Globus pallidus (tissue), 1 donor: ENCODE measurements around the gene TPTE2.
A peak's percentile ranks its signal among the peaks of the same experiment; 100 is the strongest.
"Not testable (repeated sequence)": the region's sequence is repeated elsewhere in the genome, so short reads cannot be mapped to it uniquely, and the experiment has no call there.

ENCODE experiments used
- DNase-seq: peaks from one replicate; pipeline ENCODE4 v3.0.0-alpha.2; 2015; ENCODE audit warnings: low spot score

TPTE2 gene

DNA sequence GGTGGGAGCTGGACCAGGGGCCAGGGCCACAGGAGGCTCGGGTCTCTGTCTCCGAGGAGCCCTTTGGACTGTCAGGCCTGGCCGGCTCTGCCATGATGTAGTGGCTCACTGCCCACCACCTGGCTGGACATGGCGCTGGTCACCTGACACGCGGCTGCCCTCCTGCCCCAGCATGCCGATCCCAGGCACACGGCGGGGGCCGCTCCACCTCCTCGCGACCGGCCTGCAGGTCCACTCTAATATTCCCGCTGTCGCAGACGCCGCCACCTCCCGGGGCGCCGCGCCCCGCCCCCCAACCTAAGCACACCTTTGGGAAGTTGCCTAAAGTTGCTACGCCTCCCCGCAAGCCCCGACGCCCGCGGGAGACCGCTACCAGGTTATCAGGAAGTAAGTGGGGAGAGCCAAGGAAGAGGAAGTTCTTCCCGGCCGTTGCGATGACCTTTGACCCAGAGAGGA is at the start of gene TPTE2:
TSS of gene TPTE2 (minus strand) at position 406 of the 456 bp plus-strand sequence. CDS start 58,298 bp downstream, outside the sequence.
- not testable (repeated sequence) for DNase-seq

DNA sequence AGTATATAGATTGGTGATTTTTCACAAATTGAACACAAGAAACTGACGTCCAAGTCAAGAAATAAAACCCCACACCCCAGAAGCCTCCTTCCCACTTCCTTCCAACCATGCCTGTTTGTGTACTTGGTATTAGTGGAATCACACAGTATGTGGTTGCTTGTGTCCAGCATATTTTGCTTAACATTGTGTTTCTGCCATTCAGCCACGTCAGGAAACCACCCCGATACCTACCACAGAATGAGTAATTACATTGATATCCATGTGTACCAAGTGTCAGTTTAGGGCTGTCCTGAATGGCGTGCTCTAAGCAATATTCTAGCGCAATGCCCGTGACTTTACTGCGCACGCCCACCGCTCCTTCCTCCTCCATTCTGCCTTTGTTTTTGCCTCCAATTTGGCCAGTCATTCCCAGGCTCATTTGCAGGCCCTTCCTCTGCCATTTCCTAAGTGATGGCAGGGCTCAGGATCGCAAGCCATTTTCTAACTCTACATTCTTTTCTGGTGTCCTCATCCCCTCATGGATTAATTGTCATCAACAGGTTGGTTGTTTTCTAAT is 46.3 kb upstream of the TPTE2 start:
- DNase-seq = no peak

DNA sequence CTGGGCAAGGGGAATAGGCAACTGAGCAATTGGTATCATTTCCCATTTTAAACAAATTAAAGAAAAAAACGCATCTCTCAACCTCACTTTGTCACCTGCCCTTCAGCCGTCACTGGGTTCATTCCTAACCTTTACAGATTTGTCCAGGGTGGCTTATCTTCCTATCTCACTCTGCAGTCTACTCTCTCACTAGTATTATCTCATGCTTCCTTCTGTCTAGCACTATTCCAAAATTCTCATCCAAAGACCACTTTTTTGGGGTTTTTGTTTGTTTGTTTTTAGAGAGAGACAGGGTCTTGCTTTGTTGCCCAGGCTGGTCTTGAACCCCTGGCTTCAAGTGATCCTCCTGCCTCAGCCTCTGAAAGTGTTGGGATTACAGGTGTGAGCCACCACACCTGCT is 45.4 kb upstream of the TPTE2 start:
- DNase-seq = no peak

DNA sequence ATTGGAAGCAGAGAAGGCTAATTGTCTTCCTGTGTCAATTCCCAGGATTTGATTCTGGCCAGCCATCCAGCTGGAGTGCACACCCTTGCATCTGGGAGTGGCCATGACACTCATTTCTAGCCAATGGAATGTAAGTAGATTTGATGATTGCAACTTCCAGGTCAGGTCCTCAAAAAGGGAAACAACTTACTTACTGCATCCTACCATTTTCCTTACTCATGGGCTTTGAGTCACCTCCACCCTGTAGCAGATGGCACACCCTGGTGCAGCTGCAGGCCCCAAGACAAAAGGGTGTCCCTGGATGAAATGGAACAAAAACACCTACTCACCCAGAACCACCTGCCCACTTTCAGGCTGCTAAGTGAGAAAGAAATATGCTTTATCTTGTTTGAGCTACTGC is 44.8 kb upstream of the TPTE2 start:
- no peak for DNase-seq

DNA sequence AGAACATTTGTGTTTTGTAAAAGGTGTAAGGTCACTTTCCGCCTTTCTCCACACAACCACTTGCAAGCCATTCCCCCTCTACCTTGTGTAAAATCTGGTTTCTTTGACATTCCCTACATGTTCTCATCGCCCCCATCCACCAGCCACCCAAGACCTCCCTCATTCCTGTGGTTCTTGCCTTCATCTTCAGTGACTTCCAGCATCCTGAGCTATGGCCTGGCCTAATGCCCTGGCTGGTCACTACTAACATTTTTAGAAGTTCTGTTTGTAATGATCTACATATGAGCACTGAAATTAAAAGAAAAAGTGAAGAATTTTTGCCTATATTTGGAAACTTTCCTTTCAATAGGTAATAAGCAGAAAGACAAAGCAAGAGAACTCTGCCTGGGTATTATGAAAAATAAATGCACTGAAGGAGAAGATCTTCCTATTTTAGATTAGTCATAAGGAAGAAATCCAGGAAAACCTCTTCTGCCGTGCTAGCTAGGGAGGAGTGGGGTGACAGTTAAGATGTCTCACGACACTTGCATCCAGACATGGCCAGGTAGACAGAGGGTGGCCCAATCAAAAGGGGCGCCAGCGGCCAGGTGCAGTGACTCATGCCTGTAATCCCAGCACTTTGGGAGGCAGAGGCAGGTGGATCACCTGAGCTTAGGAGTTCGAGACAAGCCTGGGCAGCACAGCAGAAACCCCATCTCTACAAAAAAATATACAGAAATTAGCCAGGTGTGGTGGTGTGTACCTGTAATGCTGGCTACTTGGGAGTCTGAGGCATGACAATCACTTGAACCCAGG is 44.0 kb upstream of the TPTE2 start:
- no peak for DNase-seq

DNA sequence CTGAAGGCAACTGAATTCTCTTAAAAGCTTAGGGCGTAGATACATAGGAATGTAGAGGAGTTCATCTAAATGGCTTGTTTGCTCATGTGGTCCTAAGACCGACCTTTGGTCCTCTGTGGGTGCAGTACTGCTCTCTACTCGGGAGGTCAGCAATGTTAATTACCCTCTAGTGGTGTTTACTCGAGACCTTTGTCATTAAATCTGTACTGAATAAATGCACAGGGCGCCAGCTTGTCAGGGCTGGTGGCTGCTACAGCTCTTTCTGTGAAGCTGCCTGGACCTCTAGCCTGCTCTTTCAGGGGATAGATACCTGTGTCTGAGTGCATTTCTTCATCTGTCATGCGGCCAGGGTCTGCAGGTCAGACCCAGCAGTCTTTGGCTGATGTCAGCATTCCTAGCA is 43.0 kb upstream of the TPTE2 start:
- no peak for DNase-seq

DNA sequence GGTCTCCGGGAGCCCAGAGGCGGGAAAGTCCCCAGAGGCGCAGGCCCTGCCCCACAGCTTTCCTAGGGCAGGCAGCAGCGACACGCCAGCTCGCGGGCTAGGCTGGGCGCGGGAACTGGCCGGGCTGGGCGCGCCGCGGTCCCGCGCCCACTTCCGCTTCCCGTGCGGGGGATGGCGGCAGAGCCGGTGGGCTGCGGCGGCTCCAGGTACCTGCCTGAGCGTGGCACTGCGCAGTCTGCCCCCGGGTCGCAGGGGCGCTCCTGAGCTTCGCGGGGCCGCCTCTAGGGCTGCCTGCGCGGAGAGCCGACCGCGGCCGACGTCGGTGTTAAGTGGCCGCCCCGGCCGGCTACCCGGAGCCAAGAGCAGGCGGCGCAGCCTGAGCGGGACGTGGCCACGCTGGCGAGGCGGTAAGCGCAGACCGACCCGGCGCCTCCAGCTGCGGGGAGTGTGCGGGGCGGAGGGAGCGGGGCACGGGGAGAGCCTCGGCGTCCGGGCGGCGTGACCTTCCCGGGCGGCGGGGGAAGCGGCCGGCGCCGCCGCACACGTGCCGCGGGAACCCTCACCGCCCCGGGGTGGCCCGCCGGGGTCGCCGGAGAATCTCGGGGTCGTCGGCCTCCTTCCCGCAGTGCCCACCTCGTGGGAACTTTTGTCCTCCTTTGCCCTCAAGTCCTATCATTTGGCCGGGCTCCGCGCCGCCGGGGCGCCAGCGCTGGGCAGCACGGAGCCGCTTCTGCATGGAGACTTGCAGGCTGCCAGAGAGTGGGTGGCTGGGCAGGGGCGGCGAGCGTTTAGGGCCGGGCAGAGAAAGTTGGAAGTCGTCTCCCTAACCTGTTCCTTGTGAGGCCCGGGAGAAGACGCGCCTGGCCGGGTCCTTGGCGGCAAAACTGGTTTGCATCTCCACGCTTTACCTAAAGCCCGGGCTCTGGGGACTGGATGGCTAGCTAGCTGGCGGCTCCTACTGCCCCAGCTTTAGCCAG is 40.7 kb upstream of the TPTE2 start:
- no peak for DNase-seq

DNA sequence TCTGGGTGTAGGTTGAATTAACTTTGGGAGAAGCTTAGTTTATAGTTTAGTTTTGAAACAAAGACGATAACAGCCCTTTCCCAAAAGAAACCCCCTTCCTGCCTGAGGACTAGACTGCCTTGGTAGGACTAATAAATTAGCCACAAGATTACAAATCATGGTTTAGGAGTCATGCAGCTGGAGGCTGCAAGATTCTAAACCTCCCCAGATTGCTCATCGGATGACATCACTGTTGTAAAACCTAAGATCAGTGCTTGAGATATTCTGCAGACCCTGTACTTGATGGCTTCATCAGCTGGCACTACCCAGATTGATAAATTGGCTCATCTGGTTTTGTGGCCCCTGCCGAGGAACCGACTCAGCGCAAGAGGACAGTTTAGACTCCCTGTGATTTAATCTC is 36.2 kb upstream of the TPTE2 start:
- no peak for DNase-seq

DNA sequence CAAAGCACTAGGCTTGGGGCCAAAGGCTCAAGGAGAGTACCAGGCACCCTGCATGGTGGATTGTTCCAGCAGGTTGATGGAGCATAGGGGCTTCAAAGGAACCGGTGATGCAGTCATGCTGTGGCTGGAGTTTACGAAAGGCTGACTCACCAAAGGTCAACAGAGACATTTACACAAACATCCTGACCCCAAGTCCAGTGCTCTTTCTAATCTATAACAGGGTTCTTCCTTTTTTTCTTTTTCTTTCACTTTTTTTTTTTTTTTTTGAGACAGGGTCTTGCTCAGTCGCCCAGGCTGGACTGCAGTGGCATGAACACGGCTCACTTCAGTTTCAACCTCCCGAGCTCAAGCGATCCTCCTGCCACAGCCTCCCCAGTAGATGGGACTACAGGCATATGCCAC is 35.6 kb upstream of the TPTE2 start:
- no peak for DNase-seq

DNA sequence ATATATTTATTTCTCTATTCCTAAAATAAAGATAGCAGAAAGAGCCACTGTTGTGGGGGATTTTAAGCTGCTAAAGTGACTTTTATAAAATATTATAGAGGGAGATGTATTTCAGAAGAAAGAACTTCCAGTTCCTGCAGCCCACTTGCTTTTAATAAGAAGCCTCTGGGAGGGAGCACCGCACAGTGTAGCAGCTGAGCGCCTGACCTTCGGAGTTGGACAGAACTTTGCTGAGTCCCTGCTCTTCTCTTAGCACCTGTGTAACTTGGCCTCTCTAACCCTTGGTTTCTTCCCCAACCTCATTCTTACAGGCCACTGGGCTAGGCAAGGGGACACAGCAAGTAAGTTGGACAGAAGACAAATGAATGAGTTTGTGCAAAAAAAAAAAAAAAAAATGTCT is 34.8 kb upstream of the TPTE2 start:
- no peak for DNase-seq

DNA sequence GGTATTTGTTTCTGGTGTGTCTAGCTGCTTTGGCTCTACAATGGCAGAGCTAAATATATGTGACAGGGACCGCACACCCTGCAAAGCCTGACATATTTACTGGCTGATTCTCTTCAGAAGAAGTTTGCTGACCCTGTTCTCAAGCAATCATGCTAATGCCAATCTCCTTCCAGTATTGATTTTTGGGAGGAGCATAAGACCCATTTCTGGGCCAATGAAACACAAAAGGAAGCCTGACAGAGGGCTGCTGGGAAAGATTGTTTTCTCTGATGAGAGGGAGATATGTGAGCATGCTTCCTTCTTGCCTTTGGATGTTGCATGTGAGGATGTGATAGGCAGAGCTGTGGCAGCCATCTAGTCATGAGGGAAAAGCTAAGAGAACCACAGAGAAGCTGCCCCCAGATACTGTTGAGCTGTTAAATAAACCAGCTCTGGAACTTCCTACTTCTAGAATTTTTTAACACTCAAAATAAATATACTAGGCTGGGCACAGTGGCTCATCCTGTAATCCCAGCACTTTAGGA is 31.4 kb upstream of the TPTE2 start:
- no peak for DNase-seq

DNA sequence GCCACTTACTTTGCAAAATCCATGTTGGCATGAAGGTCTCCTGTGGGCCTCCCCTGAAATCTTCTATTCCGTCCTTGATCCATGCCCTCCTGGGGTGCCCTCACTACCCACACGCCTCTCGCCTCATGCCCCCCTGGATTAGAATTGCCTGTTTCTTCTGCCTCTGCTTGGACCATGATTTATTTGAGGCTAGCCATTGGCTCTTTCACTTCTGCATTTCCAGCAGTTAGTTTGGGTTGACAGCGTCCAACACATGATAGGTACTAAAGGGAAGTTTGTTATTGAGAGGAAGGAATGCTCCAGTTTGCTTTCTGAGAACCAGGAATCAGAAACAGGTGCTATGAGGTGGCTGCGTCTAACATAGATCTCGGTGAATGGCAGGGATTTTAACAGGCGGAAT is 30.5 kb upstream of the TPTE2 start:
- peak; percentile 8 for DNase-seq

DNA sequence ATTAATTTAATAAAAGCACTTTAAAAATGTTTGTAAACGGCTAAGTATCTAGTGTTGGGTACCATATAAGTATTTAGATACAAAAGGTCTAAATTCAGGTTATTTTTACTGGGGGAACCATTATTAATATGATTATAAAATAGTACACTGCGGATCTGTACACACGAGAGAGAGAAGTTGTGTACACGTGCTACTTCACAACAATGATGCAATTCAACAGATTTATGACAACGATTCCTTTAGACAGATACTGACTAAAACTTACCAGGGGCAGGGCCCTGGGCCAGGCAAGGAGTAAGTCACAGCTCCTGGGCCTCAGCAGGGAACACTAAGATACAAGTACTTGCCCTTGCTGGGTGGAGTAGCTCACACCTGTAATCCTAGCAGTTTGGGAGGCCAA is 29.1 kb upstream of the TPTE2 start:
- no peak for DNase-seq

DNA sequence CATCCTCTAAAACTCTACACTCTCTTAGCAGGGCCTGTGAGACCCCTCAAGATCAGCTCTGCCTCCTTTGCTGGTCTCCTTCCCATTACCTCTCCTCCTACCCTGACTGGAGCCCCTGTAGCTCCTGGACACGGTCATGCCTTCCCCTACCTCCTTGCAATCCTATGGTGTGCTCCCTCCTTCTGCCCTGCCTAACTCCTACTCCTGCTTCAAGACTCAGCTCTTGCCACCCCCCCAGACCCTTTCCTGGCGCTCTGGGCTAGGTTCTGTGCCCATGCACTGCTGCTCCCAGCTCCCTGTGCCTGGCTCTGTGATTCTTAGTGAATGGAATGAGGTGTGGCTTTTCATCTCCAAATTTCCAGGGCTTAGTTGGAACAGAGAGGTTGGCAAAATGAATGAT is 28.0 kb upstream of the TPTE2 start:
- DNase-seq = no peak

DNA sequence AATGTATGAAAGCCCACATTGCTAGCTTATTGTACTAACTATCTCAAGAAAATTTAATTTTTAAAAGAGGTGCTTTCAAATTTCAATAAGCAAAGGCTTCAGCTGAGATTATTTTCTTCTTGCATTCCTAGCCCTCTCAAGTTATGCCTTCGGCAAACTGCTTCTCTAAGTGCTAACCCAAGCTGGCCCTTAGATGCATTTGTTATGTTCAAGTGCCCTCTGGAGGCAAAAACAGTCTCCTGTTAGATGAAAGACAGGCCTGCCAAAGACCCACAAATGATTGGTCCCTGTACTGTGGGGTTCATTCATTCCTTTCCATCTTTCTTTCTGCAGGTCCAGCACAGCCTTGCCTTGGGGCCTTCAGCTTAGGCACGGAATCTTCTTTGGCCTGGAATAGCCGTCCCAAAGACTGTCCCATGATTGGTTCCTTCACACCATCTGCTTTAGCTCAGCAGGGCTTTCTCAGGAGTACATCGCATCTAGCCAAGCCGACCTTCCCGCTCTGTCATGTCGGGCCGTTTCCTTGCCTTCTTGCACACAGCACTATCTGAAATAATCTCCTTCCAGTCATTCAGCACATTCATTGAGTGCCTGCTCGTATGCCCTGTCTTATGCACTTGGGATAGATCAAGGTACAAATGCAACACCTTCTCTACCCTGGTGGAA is 26.4 kb upstream of the TPTE2 start:
- DNase-seq = peak; percentile 47

DNA sequence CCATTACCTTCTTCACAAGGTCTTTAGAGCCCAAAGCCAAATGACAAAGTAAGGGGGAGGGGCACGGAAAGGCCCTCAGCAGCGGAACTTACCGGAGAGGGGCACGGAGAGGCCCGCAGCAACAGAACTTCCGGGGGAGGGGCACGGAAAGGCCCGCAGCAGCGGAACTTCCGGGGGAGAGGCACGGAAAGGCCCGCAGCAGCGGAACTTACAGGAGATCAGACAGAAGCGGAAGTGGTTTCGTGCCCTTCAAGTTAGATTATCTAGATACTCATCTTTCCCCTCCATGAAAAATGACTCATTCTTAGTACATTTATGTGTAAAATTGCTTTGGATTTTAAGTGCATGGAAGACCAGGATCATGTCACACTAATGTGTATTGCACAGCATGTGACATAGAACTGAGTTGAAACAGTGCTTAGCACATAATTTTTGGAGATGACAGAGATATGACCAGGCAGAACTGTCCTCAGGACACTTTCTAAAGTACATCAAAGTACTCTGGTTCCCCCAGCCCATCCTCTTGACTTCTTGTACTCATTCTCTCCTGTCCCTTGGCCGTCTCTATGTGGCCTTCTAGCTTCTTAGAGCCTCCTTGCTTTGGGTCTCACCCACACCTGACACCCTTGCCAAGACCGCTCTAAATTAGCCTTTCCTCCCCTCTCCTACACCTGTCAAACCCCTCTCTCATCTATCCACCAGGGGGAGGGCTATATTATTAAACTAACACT is 25.7 kb upstream of the TPTE2 start:
- DNase-seq = no peak

DNA sequence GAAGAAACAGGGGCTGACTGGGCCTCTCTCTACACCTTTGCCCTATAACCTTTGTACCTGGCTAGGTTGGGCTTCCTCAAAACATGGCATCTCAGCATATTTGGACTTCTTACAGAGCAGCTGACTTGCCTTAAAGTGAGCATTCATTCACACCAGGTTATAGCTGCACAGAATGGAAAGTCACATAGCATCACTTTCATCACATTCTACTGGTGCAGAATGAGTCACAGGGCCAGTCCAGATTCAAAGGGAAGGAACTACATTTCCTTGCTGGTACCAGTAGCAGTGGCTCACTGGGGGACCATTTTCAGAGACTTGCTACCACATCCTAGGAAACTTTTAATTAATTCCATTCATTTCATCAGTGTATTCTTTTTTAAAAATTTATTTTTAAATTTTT is 20.3 kb upstream of the TPTE2 start:
- no peak for DNase-seq

DNA sequence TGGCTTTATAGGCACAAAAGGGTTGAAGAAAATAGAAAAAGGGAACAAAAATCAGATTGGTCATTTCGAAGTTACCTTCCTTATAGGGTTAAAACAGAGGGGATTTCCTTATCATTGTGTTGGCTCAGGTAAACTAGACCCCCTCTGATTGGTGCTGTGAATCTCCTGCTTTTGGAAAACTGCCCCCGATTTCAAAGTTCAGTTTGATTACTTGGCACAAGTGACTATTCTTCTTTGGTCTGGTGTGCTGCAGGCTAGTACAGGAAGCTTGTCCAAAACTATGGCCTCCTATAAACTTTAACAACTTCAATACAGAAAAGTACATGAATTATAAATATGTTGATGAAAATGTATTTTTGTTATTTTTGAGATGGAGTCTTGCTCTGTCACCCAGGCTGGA is 13.9 kb upstream of the TPTE2 start:
- DNase-seq = no peak

DNA sequence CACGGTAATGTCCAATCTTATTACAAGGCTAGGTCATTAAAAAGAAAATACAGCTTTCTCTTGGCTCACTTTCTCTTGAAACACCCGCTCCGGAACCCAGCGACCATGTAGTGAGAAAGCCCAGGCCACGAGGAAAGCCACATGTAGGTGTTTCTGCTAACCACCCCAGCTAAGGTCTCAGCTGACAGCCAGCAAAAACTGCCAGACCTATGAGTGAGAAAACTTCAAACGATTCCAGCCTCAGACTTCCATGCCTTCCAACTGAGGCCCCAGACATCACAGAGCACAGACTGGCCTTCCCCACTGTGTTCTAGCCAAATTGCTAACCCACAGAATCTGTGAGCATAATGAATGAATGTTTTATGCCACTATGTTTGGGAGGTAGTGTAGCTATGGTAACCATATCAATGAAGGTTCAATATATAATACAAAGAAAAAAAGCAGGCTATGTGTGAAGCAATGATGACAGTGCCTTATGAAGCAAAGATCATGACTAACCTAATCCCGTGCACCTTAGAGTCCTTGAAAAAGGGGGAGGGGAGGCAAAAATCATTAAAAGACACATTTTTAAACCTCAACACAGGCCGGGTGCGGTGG is 11.9 kb upstream of the TPTE2 start:
- no peak for DNase-seq

DNA sequence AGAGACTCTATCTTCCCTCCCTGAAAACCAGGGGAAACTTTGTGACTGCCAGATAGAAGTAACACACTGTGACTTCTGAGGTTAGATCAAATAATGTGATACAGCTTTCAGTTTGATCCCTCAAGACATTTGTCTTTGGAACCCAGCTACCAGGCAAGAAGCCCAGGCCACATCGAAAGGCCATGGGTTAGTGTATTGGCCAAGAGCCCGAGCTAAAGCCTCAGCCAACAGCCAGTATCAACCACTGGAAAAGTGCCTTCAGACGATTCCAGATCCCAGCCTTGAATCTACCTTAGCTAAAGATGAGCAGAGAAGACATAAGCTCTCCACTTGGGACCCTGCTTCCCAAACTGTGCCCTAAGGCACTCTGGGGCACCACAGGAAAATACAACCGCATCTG is 10.9 kb upstream of the TPTE2 start:
- DNase-seq = no peak
